ENCODE data around the gene PHYHD1. TPM values are rescaled to one million over a fixed set of nuclear protein-coding genes. Genes with fewer than 3 reads are reported as not detected.

The PHYHD1 gene
- total RNA-seq, 1 experiment from 2014 or later = 18.0 TPM

DNA sequence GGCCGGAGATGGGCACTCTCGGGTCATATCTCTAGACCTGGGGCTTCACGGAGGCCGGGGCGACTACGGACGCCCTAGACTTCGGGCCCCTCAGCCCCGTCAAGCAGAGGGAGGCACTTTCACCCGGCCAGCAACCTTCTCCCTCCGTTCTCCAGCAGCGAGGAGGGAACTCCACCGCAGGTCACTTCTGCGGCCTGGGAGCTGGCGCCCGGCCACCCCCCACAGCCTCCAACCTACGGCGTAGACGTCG lies 26.4 kb downstream of the PHYHD1 start:
- Histone ChIP-seq H3K18ac (ENCODE audit: insufficient read length, low read depth, low read length) (no peak overlapping the region), H4K91ac (ENCODE audit: insufficient read length, low read depth, low read length) (no peak overlapping the region), H3K27ac (ENCODE audit: insufficient read length, low read depth, low read length) (no peak overlapping the region), H2BK20ac (ENCODE audit: low read depth, low read length, poor library complexity, severe bottlenecking) (no peak overlapping the region), H3K79me2 (ENCODE audit: insufficient read depth, low read length) (no peaks in the 10 kb centered on the region; the same call in 1 of the 2 replicates), H3K9me3 (ENCODE audit: control insufficient read depth, low read depth, low read length) (no peaks in the 10 kb centered on the region), H3T11ph (ENCODE audit: low read length) (no peak overlapping the region), H3K14ac (ENCODE audit: insufficient read depth, low read length) (peak overlapping the region; percentile 66; the same call in 1 of the 2 replicates), H2BK15ac (ENCODE audit: low read depth, low read length) (no peak overlapping the region), H4K5ac (ENCODE audit: insufficient read length, low read depth, low read length) (no peak overlapping the region), H2BK12ac (ENCODE audit: insufficient read length, low read depth, low read length) (no peak overlapping the region), H2AFZ (ENCODE audit: low read length) (no peak overlapping the region), H3K27me3 (ENCODE audit: insufficient read depth, low read length) (no peaks in the 10 kb centered on the region), H3K23ac (ENCODE audit: insufficient read length, low read depth, low read length) (no peak overlapping the region), H2BK5ac (ENCODE audit: insufficient read length, low read length) (no peak overlapping the region), H4K20me1 (ENCODE audit: control insufficient read depth, insufficient read depth, insufficient read length) (peaks cover 4% of the 10 kb centered on the region), H4K8ac (replicated peaks; ENCODE audit: insufficient read length, low read depth, low read length) (no peak overlapping the region), H2AK5ac (ENCODE audit: insufficient read length, low read length) (no peak overlapping the region), H3K56ac (ENCODE audit: insufficient read length, low read depth, low read length) (no peak overlapping the region), H3K4me2 (ENCODE audit: insufficient read depth, insufficient read length, low read length) (peak overlapping the region; percentile 53), H3K4ac (ENCODE audit: low read depth, low read length) (no peak overlapping the region), H2BK120ac (ENCODE audit: low read depth, low read length, poor library complexity, severe bottlenecking) (no peak overlapping the region), H3K4me1 (ENCODE audit: insufficient read depth, low read length) (peaks cover 4% of the 10 kb centered on the region; the same call in 1 of the 2 replicates), H3K23me2 (ENCODE audit: insufficient read length, low read depth, low read length, poor library complexity, severe bottlenecking) (peaks cover 12% of the 10 kb centered on the region), H3K79me1 (ENCODE audit: insufficient read depth, low read depth, low read length, poor library complexity, severe bottlenecking) (no peaks in the 10 kb centered on the region), H3K9ac (ENCODE audit: extremely low read depth, insufficient read length, low read length) (peak overlapping the region; percentile 78)
- TF ChIP-seq, protein P1, sequence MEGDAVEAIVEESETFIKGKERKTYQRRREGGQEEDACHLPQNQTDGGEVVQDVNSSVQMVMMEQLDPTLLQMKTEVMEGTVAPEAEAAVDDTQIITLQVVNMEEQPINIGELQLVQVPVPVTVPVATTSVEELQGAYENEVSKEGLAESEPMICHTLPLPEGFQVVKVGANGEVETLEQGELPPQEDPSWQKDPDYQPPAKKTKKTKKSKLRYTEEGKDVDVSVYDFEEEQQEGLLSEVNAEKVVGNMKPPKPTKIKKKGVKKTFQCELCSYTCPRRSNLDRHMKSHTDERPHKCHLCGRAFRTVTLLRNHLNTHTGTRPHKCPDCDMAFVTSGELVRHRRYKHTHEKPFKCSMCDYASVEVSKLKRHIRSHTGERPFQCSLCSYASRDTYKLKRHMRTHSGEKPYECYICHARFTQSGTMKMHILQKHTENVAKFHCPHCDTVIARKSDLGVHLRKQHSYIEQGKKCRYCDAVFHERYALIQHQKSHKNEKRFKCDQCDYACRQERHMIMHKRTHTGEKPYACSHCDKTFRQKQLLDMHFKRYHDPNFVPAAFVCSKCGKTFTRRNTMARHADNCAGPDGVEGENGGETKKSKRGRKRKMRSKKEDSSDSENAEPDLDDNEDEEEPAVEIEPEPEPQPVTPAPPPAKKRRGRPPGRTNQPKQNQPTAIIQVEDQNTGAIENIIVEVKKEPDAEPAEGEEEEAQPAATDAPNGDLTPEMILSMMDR (conservative IDR thresholded peaks at IDR 0.05) = no peak
- H3K27ac Mint-ChIP-seq = peak overlapping the region; percentile 90 to 100 (median 99)
- H3K36me3 Mint-ChIP-seq (ENCODE audit: insufficient read depth in 1 of 3, low read depth in 3 of 3) = peaks cover 12 to 42% (median 27%) of the 10 kb centered on the region in 3 experiments; a peak in 6 of 7 replicates
- H3K27me3 Mint-ChIP-seq (ENCODE audit: low read depth) = peaks cover 2% of the 10 kb centered on the region; the same call in 1 of the 2 replicates
- no peak for DNase-seq
- peak overlapping the region; percentile 98 to 99 for H3K4me3 Mint-ChIP-seq
- WGBS (ENCODE audit: extremely low coverage, insufficient read length, low lambda C conversion rate) = no CpG with 5 or more reads among the region's 20 CpGs
- no peaks in the 10 kb centered on the region for H3K9me3 Mint-ChIP-seq
- peaks cover 11 to 17% of the 10 kb centered on the region in 2 experiments for H3K4me1 Mint-ChIP-seq
